ENCODE measurements around the gene HLA-DRB1.

GRCh38 chr6:32588156-32588555 lies 1.5 kb downstream of the HLA-DRB1 start:
- TF ChIP-seq, protein P1, sequence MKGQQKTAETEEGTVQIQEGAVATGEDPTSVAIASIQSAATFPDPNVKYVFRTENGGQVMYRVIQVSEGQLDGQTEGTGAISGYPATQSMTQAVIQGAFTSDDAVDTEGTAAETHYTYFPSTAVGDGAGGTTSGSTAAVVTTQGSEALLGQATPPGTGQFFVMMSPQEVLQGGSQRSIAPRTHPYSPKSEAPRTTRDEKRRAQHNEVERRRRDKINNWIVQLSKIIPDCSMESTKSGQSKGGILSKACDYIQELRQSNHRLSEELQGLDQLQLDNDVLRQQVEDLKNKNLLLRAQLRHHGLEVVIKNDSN (CRISPR knock-in tag; IDR thresholded peaks at IDR 0.05): no peak
- TF ChIP-seq, protein P2, sequence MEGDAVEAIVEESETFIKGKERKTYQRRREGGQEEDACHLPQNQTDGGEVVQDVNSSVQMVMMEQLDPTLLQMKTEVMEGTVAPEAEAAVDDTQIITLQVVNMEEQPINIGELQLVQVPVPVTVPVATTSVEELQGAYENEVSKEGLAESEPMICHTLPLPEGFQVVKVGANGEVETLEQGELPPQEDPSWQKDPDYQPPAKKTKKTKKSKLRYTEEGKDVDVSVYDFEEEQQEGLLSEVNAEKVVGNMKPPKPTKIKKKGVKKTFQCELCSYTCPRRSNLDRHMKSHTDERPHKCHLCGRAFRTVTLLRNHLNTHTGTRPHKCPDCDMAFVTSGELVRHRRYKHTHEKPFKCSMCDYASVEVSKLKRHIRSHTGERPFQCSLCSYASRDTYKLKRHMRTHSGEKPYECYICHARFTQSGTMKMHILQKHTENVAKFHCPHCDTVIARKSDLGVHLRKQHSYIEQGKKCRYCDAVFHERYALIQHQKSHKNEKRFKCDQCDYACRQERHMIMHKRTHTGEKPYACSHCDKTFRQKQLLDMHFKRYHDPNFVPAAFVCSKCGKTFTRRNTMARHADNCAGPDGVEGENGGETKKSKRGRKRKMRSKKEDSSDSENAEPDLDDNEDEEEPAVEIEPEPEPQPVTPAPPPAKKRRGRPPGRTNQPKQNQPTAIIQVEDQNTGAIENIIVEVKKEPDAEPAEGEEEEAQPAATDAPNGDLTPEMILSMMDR (IDR thresholded peaks at IDR 0.05): no peak
- TF ChIP-seq, protein P3, sequence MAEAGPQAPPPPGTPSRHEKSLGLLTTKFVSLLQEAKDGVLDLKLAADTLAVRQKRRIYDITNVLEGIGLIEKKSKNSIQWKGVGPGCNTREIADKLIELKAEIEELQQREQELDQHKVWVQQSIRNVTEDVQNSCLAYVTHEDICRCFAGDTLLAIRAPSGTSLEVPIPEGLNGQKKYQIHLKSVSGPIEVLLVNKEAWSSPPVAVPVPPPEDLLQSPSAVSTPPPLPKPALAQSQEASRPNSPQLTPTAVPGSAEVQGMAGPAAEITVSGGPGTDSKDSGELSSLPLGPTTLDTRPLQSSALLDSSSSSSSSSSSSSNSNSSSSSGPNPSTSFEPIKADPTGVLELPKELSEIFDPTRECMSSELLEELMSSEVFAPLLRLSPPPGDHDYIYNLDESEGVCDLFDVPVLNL (CRISPR knock-in tag; IDR thresholded peaks at IDR 0.05; ENCODE audit: borderline replicate concordance, low read depth): no peak
- TF ChIP-seq CBFB (CRISPR knock-in tag; IDR thresholded peaks at IDR 0.05; ENCODE audit: low read depth): no peak
- no peak for TF ChIP-seq FOXP1 (CRISPR knock-in tag; IDR thresholded peaks at IDR 0.05; ENCODE audit: borderline replicate concordance)
- TF ChIP-seq, protein P4, sequence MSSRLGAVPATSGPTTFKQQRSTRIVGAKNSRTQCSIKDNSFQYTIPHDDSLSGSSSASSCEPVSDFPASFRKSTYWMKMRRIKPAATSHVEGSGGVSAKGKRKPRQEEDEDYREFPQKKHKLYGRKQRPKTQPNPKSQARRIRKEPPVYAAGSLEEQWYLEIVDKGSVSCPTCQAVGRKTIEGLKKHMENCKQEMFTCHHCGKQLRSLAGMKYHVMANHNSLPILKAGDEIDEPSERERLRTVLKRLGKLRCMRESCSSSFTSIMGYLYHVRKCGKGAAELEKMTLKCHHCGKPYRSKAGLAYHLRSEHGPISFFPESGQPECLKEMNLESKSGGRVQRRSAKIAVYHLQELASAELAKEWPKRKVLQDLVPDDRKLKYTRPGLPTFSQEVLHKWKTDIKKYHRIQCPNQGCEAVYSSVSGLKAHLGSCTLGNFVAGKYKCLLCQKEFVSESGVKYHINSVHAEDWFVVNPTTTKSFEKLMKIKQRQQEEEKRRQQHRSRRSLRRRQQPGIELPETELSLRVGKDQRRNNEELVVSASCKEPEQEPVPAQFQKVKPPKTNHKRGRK (CRISPR knock-in tag; IDR thresholded peaks at IDR 0.05; ENCODE audit: borderline replicate concordance): no peak
